GM21619 (cell line): ENCODE data around the gene YES1.
"Not testable (repeated sequence)": the region's sequence is repeated elsewhere in the genome, so short reads cannot be mapped to it uniquely, and the experiment has no call there.

Experiments used
- ATAC-seq: cut with Tn5 transposase; IDR thresholded peaks from one replicate; pipeline ENCODE4 v1.9.1; 2021; ENCODE audit not compliant: unreplicated experiment

The YES1 gene

DNA sequence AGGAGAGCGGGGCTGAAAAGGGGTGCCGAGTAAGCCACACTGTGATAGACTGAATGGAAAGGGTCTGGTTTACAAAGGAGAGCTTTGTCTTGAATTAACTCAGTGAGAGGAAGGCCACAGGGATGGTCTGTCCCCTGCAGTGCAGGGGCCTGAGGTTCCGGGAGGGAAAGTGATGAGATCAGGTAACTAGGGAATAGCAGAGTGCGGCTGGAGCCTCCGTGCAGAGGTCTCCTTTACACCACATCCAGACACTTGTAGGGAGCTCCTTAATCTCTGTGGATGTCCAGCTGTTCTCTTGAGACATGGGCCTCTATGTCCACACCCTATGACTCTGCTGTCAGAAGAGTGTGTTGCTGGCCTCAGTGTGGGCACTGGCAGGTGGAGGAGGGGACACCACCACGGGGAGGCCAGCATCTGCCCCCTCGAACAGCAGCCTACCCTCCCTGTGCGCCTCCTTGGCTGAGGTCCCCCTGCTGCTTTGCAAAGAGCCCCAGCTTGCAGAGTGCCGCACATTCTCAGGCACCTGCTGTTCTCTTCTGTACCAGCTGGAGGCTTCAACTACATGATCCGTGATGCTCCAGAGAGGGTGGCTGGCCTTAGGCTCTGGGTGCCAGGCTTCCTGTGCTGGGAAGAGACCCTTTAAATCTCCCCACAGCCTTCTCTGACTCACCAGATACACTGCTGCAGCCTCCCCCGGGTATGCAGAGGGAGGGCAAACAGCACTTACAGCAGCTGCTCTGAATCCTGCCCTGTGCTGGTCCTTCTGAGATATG is 125.5 kb downstream of the YES1 start:
- no peak for ATAC-seq

DNA sequence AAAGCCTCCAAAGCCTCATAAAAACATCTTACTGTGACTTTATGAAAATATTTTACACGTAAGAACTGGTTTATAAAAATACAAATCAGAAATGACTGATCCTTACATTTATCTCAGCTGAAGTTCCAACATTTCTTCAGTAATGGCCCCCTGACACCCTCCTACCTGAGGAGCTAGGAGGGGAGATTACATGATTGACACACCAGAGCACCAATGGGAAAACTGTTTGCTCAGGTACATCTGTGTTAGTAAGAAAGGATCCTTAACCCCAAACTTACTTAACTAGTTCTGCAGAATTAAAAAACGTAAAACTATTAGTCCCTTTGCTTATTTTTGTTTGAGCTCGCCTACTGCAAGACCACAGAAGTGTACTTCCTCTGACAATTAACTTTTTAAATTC is 126.6 kb downstream of the YES1 start:
- no peak for ATAC-seq

DNA sequence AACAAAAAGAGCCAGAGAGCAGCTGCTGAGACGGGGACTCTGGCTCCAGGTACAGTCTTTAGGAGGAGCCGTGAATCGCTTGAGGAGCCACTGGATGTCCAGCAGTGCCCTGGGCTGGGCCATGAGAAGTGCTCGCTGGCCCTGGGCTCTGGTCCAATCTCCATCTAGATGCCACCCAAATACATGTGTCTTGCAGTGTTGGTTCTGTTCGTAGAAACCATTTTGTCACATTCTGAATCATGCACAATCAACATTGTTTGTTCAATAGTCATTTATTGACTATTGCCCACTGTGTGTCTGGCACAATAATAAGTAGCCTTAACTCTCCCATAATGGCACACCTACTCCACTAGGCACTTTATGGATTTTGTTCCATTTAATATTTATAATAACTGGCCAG is 128.5 kb downstream of the YES1 start:
- no peak for ATAC-seq

DNA sequence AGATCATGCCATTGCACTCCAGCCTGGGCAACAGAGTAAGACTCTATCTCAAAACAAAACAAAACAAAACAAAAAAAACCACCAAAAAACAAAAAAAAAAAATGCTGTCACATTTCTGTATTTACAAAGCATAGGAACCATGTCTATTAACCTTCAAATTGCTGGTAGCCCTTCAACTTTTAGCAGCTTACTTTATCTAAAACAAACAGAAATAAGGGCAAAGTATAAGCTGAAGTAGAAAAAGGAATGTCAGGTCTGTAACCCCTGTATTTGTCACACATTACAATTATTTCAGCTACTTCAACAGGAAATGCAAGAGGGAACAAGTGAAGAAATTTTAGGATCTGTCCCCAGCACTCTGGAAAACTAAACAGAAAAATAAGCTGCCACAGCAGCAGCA is 129.2 kb downstream of the YES1 start:
- ATAC-seq: no peak

DNA sequence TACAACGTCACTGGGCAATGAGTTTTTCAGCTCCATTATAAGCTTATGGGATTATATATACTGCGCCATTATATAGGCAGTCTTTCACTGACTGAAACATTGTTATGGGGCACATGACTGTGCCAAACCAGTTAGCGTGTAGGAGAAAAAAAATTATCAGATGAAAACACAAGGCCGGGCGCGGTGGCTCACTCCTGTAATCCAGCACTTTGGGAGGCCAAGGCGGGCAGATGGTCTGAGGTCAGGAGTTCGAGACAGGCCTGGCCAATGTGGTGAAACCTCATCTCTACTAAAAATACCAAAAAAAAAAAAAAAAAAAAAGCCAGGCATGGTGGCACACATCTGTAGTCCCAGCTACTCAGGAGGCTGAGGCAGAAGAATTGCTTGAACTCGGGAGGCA is 129.6 kb downstream of the YES1 start:
- ATAC-seq: not testable (repeated sequence)

DNA sequence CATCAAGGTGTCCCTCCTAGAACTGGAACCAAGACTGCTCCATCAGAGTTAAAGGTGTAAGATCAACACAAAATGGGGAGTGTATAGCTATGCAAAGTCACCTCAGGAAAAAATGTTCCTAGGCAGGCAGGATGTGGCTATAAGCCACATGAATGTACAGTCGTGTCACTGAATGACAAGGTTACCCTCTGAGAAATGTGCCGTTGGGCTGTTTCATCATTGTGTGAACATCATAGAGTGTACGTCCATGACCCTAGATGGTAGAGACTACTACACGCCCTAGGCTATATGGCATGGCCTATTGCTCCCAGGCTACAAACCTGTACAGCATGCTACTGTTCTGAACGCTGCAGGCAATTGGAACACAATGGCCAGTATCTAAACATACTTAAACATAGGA is 130.1 kb downstream of the YES1 start:
- no peak for ATAC-seq

DNA sequence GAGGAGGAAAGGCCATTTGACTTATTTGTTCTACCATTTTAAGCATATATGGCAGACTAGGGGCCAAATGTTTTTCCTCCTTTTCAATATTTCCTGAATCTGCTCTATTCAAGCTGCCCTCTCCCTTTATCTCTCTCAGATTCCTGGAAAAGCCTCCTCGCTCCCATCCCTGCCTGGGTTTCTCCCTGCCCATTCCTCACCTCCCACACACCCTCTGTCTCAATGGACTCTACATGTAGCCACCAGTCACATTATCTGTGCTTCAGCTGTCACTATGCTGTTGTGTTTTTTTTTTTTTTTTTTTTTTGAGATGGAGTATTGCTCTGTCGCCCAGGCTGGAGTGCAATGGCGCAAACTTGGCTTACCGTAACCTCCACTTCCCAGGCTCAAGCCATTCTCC is 131.7 kb downstream of the YES1 start:
- ATAC-seq: no peak

DNA sequence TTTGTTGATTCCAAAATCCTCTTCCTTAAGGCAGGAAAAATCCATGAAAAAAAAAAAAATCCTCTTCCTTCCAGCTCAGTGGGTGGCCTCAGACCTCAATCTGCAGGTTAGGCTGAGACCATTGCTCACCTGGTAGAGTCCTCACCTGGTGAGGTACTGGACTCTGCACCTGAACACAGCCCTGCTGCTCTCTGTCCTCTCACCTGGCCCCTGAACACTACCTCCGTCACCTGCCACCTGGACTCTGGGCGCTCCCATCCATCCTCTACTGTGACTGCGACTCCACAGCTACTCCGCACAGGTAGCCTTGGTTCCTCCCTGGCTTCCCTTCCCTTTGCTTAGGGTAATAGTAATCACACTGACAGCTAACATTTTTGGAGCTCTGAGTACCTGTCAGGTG is 132.5 kb downstream of the YES1 start:
- no peak for ATAC-seq

DNA sequence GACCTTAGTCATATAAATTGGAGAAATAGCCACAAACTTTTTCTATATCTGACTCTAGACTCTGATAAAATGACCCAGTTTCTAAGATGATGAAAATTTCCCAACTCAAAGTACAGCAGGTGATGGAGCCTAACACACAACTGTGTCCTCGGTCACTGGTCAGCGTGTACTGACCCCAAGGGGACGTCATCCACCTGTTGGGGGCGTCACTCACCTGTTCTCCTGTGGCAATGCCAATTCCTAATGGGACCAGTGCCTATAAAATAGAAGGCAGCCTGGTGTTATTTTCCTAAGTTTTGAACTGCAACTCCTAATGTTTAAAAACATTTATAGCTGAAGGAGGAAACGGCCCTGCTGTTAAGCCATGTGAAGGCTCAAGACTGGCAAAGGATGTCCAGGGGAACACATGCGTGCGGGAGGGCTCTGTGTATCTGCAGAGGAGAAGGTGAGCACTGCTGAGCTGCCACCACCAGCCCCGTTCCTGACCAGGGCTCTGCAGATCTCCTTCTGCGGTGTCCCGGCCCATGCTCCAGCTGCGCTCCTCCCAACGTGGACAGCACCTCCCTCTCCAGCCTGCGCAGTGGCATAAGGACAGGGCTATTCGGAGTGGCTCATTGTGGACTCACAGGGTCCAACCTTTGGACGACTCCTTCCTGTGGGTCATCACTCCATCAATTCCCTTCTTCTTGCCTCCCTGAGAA is 133.4 kb downstream of the YES1 start:
- no peak for ATAC-seq

DNA sequence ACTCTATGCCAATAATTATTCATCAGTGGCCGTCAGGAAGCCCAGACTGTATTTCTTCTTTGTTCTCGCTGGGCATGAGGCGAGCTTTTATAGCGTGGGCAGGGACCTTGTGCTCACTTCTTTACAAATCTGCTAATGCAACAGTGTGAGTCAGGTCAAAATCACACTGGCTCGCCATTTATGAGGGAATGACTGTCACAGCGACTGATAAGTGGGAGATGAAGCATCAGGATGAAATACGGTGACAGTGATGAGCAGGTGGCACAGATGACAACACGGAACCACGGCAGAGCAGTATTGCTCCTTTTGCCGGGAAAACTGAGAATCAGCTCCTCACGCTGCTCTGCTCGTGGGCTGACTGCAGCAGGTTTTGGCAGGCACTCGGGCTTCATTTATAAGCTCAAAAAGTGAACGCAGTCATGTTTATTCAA is 134.1 kb downstream of the YES1 start:
- ATAC-seq: no peak

DNA sequence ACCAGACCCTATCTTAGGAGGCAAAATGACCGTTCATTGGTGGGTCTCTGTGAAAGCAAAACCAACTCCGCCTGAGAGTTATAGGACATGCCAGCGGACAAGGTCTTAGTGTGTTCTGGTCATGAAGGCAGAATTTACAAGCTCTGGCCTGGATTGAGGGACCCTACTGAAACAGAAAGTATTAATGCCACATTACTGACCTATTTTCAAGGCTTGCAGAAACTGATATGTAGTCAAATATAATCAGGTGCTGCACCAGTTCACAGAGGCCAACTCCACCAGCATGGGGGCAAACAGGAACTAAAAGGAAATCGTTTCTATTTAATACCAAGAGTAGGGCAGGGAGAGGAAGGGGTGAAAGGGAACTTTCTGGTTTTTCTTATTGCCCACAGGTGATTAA is 134.9 kb downstream of the YES1 start:
- ATAC-seq: no peak

DNA sequence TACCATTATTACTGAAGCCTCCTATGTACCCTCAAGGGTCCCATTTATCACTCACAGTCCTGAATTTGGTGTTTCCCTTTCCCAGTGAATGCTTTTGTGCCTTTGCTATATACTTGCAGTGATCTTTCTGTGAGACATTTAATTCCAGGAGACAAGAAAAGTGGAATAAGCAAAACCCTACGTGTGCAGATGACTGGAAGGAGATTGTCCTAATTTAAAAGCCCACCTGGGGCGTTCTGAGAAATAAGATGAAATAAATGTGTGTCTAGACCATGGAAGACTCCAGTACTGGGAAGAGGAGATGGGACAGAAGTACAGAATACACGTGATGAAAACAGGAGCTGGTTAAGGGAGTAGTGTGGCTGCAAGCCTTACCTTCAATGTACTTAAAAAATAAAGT is 135.3 kb downstream of the YES1 start:
- ATAC-seq: no peak

DNA sequence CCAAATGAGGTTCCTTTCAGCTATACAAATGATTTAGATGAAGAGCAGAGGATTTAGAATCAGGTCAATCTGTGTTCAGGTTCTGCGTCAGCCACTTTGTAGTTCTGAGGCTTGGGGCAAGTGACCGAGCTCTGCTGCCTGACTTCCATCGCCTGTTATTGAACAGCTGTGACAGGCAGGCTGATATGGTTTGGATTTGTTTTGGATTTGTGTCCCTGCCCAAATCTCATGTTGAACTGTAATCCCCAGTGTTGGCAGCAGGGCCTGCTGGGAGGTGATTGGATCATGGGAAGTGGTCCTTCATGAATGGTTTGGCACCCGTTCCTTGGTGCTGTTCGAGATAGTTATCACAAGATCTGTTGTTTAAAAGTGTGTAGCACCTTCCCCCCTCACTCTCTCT is 136.0 kb downstream of the YES1 start:
- ATAC-seq: no peak

DNA sequence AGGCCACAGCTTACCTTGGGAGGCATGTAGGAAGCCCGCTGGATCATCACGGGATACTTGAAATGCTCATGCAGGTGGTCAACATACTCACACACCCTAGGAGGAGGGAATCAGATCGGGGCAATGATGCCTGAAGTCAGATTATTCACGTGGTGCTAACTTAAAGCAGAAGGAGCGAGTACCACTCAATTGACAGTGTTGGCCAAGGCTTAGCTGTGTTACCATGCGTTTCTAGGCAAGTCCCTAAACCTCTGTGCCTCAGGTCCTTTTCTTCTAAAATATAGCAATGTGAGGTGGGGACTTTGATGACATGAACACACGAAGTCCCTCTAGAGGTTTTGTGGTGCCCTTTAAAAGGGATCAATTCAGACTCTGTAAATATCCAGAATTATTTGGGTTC is 136.7 kb downstream of the YES1 start:
- no peak for ATAC-seq

DNA sequence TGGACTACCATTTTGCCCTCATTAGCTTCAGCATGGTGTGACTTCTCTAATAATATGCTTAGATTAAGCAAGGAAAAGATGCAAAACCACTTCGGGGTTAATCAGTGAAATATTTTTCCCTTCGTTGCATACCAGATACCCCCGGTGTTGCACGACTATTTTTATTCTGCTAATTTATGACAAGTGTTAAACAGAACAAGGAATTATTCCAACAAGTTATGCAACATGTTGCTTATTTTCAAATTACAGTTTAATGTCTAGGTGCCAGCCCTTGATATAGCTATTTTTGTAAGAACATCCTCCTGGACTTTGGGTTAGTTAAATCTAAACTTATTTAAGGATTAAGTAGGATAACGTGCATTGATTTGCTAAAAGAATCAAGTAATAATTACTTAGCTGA is 138.3 kb downstream of the YES1 start:
- ATAC-seq: no peak

DNA sequence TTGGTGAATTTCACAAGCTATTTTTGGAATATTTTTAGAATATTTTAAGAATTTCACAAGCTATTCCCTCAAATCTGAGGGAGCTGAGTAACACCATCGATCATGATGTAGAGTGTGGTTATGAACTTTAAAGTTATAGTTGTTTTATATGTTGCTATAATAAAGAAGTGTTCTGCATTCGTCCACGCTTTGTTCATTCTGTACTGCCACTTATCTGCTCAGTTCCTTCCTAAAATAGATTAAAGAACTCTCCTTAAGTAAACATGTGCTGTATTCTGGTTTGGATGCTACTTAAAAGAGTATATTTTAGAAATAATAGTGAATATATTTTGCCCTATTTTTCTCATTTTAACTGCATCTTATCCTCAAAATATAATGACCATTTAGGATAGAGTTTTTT is 138.7 kb downstream of the YES1 start:
- no peak for ATAC-seq
